ENCODE data around the gene GRM2. TPM values are rescaled to one million over a fixed set of nuclear protein-coding genes. Genes with fewer than 3 reads are reported as not detected.
A peak's percentile ranks its signal among the peaks of the same experiment; 100 is the strongest.
"Not testable (repeated sequence)": the region's sequence is repeated elsewhere in the genome, so short reads cannot be mapped to it uniquely, and the experiment has no call there.

GRM2 gene
- total RNA-seq, 2 donors from 2014 or later = not detected

GRCh38 chr3:51748327-51748726 lies 41.5 kb downstream of the GRM2 start:
- intact Hi-C loops (cut with DNase I, micrococcal nuclease) = no loop called here
- no peak for ATAC-seq
- no peak for DNase-seq

GRCh38 chr3:51750878-51751277 lies 44.0 kb downstream of the GRM2 start:
- no peak for ATAC-seq
- no peak for DNase-seq
- intact Hi-C loops (cut with DNase I, micrococcal nuclease) = no loop called here

- DNase-seq (no peak), ATAC-seq (no peak)
- intact Hi-C loops (cut with DNase I, micrococcal nuclease) = no loop called here
Measured at GRCh38 chr3:51751287-51751686, 44.4 kb downstream of the GRM2 start.

GRCh38 chr3:51753763-51754750 lies 47.2 kb downstream of the GRM2 start:
- intact Hi-C loops (cut with DNase I, micrococcal nuclease) = not testable (repeated sequence)
- peak; percentile 79 for ATAC-seq

GRCh38 chr3:51759203-51759602 lies 52.3 kb downstream of the GRM2 start:
- intact Hi-C loops (cut with DNase I, micrococcal nuclease) = no loop called here
- ATAC-seq = no peak
- no peak for DNase-seq

More at GRCh38 chr3:51753763-51754750, 47.2 kb downstream of the GRM2 start:
- DNase-seq = peak in 1 of 2 donors; percentile 12

Other genes starting within 250 kb of the GRM2 start
- gene DCAF1, start 207.1 kb upstream of the GRM2 start, total RNA-seq = 10 to 100 TPM; 16.0 to 22.6 TPM
- gene RAD54L2, start 168.3 kb upstream of the GRM2 start, total RNA-seq = 10 to 100 TPM; 13.9 to 16.9 TPM
- 10 to 100 TPM; 67.6 to 68.0 TPM for gene TEX264, start 35.8 kb upstream of the GRM2 start, total RNA-seq
- not detected for gene IQCF6, start 72.2 kb downstream of the GRM2 start, total RNA-seq
- gene IQCF2, start 154.5 kb downstream of the GRM2 start, total RNA-seq = not detected
- not detected for gene IQCF5, start 168.5 kb downstream of the GRM2 start, total RNA-seq
- gene IQCF1, start 196.3 kb downstream of the GRM2 start, total RNA-seq = not detected
- gene RRP9, start 234.8 kb downstream of the GRM2 start, total RNA-seq = 10 to 100 TPM; 11.0 to 16.1 TPM
- 10 to 100 TPM; 23.6 to 25.5 TPM for gene PARP3, start 235.3 kb downstream of the GRM2 start, total RNA-seq
- gene GPR62, start 248.3 kb downstream of the GRM2 start, total RNA-seq = not detected

Measured in left colon (tissue), 2 donors.